ENCODE data around the gene SERGEF. TPM values are rescaled to one million over a fixed set of nuclear protein-coding genes. Genes with fewer than 3 reads are reported as not detected.

SERGEF gene
- polyA plus RNA-seq, 1 of the 3 experiments (the other 2 are of a cell fraction): 23.1 TPM

DNA sequence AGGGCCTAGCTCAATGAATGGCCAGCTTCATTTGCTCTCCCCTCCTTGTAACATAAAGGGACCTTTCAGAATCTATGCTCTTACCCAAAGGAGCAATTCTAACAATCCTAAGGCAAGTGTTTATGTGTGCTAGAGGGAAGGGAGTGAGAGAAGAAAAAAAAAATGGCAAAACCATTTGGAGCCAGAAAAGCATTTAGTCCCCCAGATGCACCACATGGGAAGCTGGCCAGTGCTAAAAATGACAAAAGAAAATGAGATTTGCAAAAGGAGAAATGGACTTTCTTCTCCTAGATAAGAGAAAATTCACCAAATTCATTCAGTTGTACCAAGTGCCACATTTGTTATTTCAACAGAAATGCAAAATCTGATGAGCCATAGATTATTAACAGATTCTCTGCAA, 52.8 kb downstream of the SERGEF start:
- TF ChIP-seq FOSL2 (IDR thresholded peaks at IDR 0.05; ENCODE audit: borderline replicate concordance, low read depth) (no peak), RCOR1 (IDR thresholded peaks at IDR 0.05; ENCODE audit: low read length) (no peak), GATA2 (CRISPR knock-in tag; IDR thresholded peaks at IDR 0.05) (no peak), NFIC (IDR thresholded peaks at IDR 0.05; ENCODE audit: borderline replicate concordance) (no peak), TCF12 (IDR thresholded peaks at IDR 0.05) (no peak), SIN3A (IDR thresholded peaks at IDR 0.05; ENCODE audit: borderline replicate concordance, low read depth, low read length) (no peak), EP300 (IDR thresholded peaks at IDR 0.05; ENCODE audit: borderline replicate concordance in 1 of 2, low read depth in 1 of 2, low read length in 1 of 2) (no peak), FOXM1 (IDR thresholded peaks at IDR 0.05; ENCODE audit: low read depth) (no peak), POLR2AphosphoS5 (IDR thresholded peaks at IDR 0.05; ENCODE audit: low read depth, low read length) (no peak), FOXJ3 (CRISPR knock-in tag; IDR thresholded peaks at IDR 0.05) (no peak), ELF1 (IDR thresholded peaks at IDR 0.05) (no peak)
- TF ChIP-seq, protein P1, sequence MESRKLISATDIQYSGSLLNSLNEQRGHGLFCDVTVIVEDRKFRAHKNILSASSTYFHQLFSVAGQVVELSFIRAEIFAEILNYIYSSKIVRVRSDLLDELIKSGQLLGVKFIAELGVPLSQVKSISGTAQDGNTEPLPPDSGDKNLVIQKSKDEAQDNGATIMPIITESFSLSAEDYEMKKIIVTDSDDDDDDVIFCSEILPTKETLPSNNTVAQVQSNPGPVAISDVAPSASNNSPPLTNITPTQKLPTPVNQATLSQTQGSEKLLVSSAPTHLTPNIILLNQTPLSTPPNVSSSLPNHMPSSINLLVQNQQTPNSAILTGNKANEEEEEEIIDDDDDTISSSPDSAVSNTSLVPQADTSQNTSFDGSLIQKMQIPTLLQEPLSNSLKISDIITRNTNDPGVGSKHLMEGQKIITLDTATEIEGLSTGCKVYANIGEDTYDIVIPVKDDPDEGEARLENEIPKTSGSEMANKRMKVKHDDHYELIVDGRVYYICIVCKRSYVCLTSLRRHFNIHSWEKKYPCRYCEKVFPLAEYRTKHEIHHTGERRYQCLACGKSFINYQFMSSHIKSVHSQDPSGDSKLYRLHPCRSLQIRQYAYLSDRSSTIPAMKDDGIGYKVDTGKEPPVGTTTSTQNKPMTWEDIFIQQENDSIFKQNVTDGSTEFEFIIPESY (IDR thresholded peaks at IDR 0.05; ENCODE audit: borderline replicate concordance, low read depth): no peak
- TF ChIP-seq, protein P2, sequence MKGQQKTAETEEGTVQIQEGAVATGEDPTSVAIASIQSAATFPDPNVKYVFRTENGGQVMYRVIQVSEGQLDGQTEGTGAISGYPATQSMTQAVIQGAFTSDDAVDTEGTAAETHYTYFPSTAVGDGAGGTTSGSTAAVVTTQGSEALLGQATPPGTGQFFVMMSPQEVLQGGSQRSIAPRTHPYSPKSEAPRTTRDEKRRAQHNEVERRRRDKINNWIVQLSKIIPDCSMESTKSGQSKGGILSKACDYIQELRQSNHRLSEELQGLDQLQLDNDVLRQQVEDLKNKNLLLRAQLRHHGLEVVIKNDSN (IDR thresholded peaks at IDR 0.05; ENCODE audit: borderline replicate concordance, low read depth): no peak
- TF ChIP-seq, protein P3, sequence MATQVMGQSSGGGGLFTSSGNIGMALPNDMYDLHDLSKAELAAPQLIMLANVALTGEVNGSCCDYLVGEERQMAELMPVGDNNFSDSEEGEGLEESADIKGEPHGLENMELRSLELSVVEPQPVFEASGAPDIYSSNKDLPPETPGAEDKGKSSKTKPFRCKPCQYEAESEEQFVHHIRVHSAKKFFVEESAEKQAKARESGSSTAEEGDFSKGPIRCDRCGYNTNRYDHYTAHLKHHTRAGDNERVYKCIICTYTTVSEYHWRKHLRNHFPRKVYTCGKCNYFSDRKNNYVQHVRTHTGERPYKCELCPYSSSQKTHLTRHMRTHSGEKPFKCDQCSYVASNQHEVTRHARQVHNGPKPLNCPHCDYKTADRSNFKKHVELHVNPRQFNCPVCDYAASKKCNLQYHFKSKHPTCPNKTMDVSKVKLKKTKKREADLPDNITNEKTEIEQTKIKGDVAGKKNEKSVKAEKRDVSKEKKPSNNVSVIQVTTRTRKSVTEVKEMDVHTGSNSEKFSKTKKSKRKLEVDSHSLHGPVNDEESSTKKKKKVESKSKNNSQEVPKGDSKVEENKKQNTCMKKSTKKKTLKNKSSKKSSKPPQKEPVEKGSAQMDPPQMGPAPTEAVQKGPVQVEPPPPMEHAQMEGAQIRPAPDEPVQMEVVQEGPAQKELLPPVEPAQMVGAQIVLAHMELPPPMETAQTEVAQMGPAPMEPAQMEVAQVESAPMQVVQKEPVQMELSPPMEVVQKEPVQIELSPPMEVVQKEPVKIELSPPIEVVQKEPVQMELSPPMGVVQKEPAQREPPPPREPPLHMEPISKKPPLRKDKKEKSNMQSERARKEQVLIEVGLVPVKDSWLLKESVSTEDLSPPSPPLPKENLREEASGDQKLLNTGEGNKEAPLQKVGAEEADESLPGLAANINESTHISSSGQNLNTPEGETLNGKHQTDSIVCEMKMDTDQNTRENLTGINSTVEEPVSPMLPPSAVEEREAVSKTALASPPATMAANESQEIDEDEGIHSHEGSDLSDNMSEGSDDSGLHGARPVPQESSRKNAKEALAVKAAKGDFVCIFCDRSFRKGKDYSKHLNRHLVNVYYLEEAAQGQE (IDR thresholded peaks at IDR 0.05; ENCODE audit: low read depth, low read length): no peak
- ChIA-PET CTCF (interaction anchor here (0.8 to 7.6 kb wide), 5 partner anchors 12 to 230 kb away, joined by 3 to 42 read pairs (median 7); no protein-coding TSS in a partner anchor), POLR2A (no interaction called here)

More for the DNA sequence above, 52.8 kb downstream of the SERGEF start:
- H2AFZ ChIP-seq (ENCODE audit: low read depth): no peak overlapping the region
- no peak overlapping the region for H3K4me3 ChIP-seq (ENCODE audit: low read depth in 2 of 2, low read length in 1 of 2)
- H3K27me3 ChIP-seq (ENCODE audit: insufficient read depth): no peaks in the 10 kb centered on the region
- no peaks in the 10 kb centered on the region for H4K20me1 ChIP-seq (ENCODE audit: insufficient read depth)
- H3K9me3 ChIP-seq: no peaks in the 10 kb centered on the region
- no peaks in the 10 kb centered on the region for H3K79me2 ChIP-seq (ENCODE audit: insufficient read depth)
- no peak for DNase-seq
- no peak overlapping the region for H3K27ac ChIP-seq (ENCODE audit: low read depth in 2 of 2, low read length in 1 of 2)
- H3K9me2 ChIP-seq: no peaks in the 10 kb centered on the region
- no peak overlapping the region for H3K9ac ChIP-seq
- H3K4me2 ChIP-seq: no peak overlapping the region
- peaks cover 0 to 21% of the 10 kb centered on the region in 2 experiments for H3K36me3 ChIP-seq (replicated peaks in 1 of 2; ENCODE audit: control insufficient read depth in 1 of 2, insufficient read depth in 2 of 2, low read length in 1 of 2)
- no peaks in the 10 kb centered on the region; a peak in 1 of 4 replicates for H3K4me1 ChIP-seq (ENCODE audit: control insufficient read depth in 1 of 2, insufficient read depth in 2 of 2, low read depth in 1 of 2, low read length in 1 of 2)
- no peaks in the 10 kb centered on the region for H3F3A ChIP-seq (replicated peaks; ENCODE audit: insufficient read depth)

Measured in SK-N-SH (cell line).